Adrenal gland (tissue), 5 donors: ENCODE results near the gene ZNF274.

ENCODE experiments used
- POLR2A ChIP-seq, 2 donors: fragments of 450-650 bp; IDR thresholded peaks; one replicate each; pipeline ENCODE4 v1.6.1; 2017; ENCODE audit warnings: antibody characterized with exemption in 2 of 2, mild to moderate bottlenecking in 2 of 2, moderate library complexity in 1 of 2
- TF ChIP-seq, protein P1 (sequence below), 6 experiments: fragments of 450-650 bp in 4 of 6; fragments of 200-600 bp in 2 of 6; sonication (generic) in 1 of 6; IDR thresholded peaks; 1 replicate in 5 of 6; 2 replicates in 1 of 6; pipeline versions ENCODE4 v1.5.1 to v1.8.0; 2016 to 2021; ENCODE audit warnings: antibody characterized with exemption in 6 of 6, mild to moderate bottlenecking in 2 of 6, moderate library complexity in 1 of 6
- donor health status: DM: no; HTN: no; CAD: no.

DNA sequence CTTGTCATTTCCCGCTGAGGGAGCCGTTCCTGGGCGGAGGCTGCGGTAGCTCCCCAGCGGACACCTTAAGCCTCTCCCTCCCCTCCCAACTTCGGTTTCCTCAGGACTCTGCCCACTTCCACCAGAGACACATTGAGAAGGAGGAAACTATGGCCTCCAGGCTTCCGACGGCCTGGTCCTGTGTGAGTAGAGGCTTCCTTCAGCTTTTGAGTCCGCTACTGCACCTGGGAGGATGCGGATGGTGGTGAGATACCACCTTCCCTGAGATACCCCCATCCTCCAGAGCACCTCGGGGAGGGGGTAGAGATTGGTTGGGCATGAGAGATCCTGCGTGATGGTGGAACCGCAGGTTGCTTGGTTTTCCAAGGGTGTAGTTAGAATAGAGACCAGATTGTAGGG is 955 bp downstream of the ZNF274 start:
- TF ChIP-seq, protein P1, sequence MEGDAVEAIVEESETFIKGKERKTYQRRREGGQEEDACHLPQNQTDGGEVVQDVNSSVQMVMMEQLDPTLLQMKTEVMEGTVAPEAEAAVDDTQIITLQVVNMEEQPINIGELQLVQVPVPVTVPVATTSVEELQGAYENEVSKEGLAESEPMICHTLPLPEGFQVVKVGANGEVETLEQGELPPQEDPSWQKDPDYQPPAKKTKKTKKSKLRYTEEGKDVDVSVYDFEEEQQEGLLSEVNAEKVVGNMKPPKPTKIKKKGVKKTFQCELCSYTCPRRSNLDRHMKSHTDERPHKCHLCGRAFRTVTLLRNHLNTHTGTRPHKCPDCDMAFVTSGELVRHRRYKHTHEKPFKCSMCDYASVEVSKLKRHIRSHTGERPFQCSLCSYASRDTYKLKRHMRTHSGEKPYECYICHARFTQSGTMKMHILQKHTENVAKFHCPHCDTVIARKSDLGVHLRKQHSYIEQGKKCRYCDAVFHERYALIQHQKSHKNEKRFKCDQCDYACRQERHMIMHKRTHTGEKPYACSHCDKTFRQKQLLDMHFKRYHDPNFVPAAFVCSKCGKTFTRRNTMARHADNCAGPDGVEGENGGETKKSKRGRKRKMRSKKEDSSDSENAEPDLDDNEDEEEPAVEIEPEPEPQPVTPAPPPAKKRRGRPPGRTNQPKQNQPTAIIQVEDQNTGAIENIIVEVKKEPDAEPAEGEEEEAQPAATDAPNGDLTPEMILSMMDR (IDR thresholded peaks at IDR 0.05) = no peak
- TF ChIP-seq POLR2A (IDR thresholded peaks at IDR 0.05) = no peak
